Esophagus muscularis mucosa (tissue), 4 donors: ENCODE results near the gene COPG2. TPM values are rescaled to one million over a fixed set of nuclear protein-coding genes. Genes with fewer than 3 reads are reported as not detected.
"Not testable (repeated sequence)": the region's sequence is repeated elsewhere in the genome, so short reads cannot be mapped to it uniquely, and the experiment has no call there.

Experiments
- DNase-seq: peaks from one replicate; pipeline ENCODE4 v3.0.0-alpha.2; 2017; ENCODE audit errors: extremely low spot score
- H3K27ac ChIP-seq, 4 donors: fragments of 200-600 bp; sonication (generic); replicated peaks in 1 of 4; 1 replicate in 3 of 4; 2 replicates in 1 of 4; pipeline ENCODE4 v1.5.1; 2016 to 2019; ENCODE audit warnings: mild to moderate bottlenecking in 1 of 4
- H3K27me3 ChIP-seq, 4 donors: fragments of 200-600 bp; sonication (generic); one replicate each; pipeline versions ENCODE4 v1.5.1 to v1.6.0; 2016 to 2019
- H3K36me3 ChIP-seq, 4 donors: fragments of 200-600 bp; sonication (generic); one replicate each; pipeline ENCODE4 v1.5.1; 2016 to 2019
- H3K4me1 ChIP-seq, 4 donors: fragments of 200-600 bp; sonication (generic); one replicate each; pipeline ENCODE4 v1.5.1; 2016 to 2019
- H3K4me3 ChIP-seq, 4 donors: fragments of 200-600 bp; sonication (generic); 1 replicate in 2 of 4; 2 replicates in 2 of 4; pipeline ENCODE4 v1.5.1; 2016 to 2019; ENCODE audit warnings: mild to moderate bottlenecking in 4 of 4, moderate library complexity in 1 of 4
- H3K9me3 ChIP-seq, 4 donors: fragments of 200-600 bp; sonication (generic); 1 replicate in 3 of 4; 2 replicates in 1 of 4; pipeline ENCODE4 v1.5.1; 2016 to 2019
- EP300 ChIP-seq: sonication (generic); formaldehyde crosslinking; IDR thresholded peaks from one replicate; pipeline ENCODE4 v1.6.1; 2017; ENCODE audit warnings: antibody characterized with exemption
- POLR2A ChIP-seq: fragments of 450-650 bp; IDR thresholded peaks from one replicate; pipeline ENCODE4 v1.6.1; 2017; ENCODE audit warnings: antibody characterized with exemption, moderate library complexity, mild to moderate bottlenecking, low read depth
- POLR2AphosphoS5 ChIP-seq, 2 donors: sonication (generic); formaldehyde crosslinking; IDR thresholded peaks; one replicate each; pipeline ENCODE4 v1.6.1; 2017; ENCODE audit warnings: antibody characterized with exemption in 2 of 2
- WGBS: methylation state at CpG from one replicate; pipeline ENCODE4 v1.1.5; 2018; 5-methylcytosine and 5-hydroxymethylcytosine counted together
- intact Hi-C: fragments of 100-400 bp; cut with DNase I; formaldehyde crosslinking; loops from one replicate; pipeline ENCODE4 v1.15.1; 2023
- total RNA-seq, 4 donors: library from RNA; depleted of rRNA; stranded (reverse); fragments of >200 nt; gene quantifications; one replicate each; pipeline versions ENCODE4 v1.1.0 to v1.2.1, GENCODE V29; 2016
- TF ChIP-seq, protein P1 (sequence below), 3 experiments: fragments of 200-600 bp in 2 of 3; fragments of 450-650 bp in 1 of 3; sonication (generic) in 2 of 3; IDR thresholded peaks; one replicate each; pipeline ENCODE4 v1.5.1; 2017 to 2019; ENCODE audit warnings: antibody characterized with exemption in 3 of 3, mild to moderate bottlenecking in 2 of 3, moderate library complexity in 1 of 3

The COPG2 gene
- total RNA-seq, 4 donors from 2014 or later, result 9.6 to 11.9 (median 10.7) TPM

DNA sequence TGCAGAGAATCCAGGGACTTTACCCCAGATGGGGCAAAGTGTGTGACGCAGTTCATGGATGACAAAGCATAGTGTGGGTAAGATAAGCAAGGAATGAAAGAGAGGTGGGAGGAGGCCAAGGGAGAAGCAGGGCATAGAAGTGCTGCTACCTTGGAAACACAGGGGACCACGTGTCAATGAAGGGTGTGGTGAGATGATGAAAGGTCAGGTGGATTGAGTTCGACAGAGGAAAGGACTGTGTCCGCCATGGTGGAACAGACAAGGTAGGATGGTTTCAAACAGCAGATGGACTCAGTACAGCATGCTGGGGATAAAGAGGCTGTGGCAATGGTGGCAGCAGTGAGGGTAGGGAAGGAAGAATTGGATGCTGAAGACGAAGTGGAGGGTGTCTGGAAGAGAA, 143.9 kb downstream of the COPG2 start:
- Histone ChIP-seq H3K9me3 (no peaks in the 10 kb centered on the region), H3K27ac (no peak overlapping the region), H3K4me3 (no peak overlapping the region), H3K27me3 (no peaks in the 10 kb centered on the region), H3K4me1 (no peaks in the 10 kb centered on the region), H3K36me3 (peaks cover 0 to 27% (median 5%) of the 10 kb centered on the region in 4 donors)
- no peak for DNase-seq
- TF ChIP-seq POLR2AphosphoS5 (IDR thresholded peaks at IDR 0.05) (no peak), POLR2A (no peak), EP300 (no peak)
- TF ChIP-seq, protein P1, sequence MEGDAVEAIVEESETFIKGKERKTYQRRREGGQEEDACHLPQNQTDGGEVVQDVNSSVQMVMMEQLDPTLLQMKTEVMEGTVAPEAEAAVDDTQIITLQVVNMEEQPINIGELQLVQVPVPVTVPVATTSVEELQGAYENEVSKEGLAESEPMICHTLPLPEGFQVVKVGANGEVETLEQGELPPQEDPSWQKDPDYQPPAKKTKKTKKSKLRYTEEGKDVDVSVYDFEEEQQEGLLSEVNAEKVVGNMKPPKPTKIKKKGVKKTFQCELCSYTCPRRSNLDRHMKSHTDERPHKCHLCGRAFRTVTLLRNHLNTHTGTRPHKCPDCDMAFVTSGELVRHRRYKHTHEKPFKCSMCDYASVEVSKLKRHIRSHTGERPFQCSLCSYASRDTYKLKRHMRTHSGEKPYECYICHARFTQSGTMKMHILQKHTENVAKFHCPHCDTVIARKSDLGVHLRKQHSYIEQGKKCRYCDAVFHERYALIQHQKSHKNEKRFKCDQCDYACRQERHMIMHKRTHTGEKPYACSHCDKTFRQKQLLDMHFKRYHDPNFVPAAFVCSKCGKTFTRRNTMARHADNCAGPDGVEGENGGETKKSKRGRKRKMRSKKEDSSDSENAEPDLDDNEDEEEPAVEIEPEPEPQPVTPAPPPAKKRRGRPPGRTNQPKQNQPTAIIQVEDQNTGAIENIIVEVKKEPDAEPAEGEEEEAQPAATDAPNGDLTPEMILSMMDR (IDR thresholded peaks at IDR 0.05), result no peak
- intact Hi-C loops, result no loop called here
- 96% methylated on average over 5 of the region's 5 CpGs for WGBS

- 88% methylated on average over 17 of the region's 17 CpGs for WGBS
- H3K4me3 ChIP-seq, H3K27me3 ChIP-seq, DNase-seq, H3K27ac ChIP-seq, H3K9me3 ChIP-seq, H3K4me1 ChIP-seq, intact Hi-C loops: not testable (repeated sequence)
- peaks cover 0 to 22% (median 7%) of the 10 kb centered on the region in 4 donors for H3K36me3 ChIP-seq
Measured at GRCh38 chr7:130523519-130524125, 144.9 kb downstream of the COPG2 start.

- no peak overlapping the region for H3K27ac ChIP-seq
- intact Hi-C loops, result no loop called here
- H3K4me1 ChIP-seq, result no peaks in the 10 kb centered on the region
- no peak for DNase-seq
- no peaks in the 10 kb centered on the region for H3K9me3 ChIP-seq
- no peaks in the 10 kb centered on the region for H3K27me3 ChIP-seq
- H3K4me3 ChIP-seq, result no peak overlapping the region
- no peak for TF ChIP-seq POLR2A
- no peak for TF ChIP-seq POLR2AphosphoS5 (IDR thresholded peaks at IDR 0.05)
- no peak for TF ChIP-seq EP300
- TF ChIP-seq, protein P1 (IDR thresholded peaks at IDR 0.05), result no peak
- WGBS, result 91% methylated on average over 4 of the region's 4 CpGs
- H3K36me3 ChIP-seq, result peaks cover 0 to 33% (median 11%) of the 10 kb centered on the region in 4 donors
Measured at GRCh38 chr7:130521258-130521951, 147.1 kb downstream of the COPG2 start.

DNA sequence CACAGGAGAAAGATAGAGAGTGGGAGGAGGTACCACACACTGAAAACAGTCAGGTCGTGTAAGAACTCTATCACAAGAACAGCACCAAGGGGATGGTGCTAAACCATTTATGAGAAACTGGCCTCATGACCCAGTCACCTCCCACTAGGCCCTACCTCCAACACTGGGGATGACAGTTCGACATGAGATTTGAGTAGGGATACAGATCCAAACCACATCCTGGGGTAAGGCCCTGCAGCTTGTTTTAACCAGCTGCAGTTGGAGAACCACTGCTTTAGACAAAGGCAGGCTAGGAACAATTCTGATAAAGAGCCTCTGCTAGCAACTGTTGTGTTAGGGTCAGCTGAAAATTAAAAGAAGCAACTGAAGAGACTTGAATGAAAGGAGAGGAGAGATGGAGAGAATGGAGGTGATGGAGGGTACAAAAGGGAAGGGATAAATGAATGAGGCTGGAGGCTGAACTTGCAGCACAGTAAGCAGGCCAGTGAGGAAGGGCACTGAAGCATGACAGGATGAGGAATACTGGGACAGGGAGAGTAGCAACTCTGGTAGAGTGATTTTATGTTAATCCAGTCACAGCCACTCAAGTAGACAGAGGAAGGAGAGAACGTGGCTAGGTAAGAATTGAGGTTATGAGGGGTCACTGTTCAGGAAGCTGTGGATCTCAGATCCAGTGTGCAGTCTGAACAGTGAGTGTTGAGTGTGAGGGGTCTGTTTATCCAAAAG, 153.1 kb downstream of the COPG2 start:
- no peaks in the 10 kb centered on the region for H3K9me3 ChIP-seq
- DNase-seq, result no peak
- TF ChIP-seq EP300 (no peak), POLR2A (no peak), POLR2AphosphoS5 (IDR thresholded peaks at IDR 0.05) (no peak)
- TF ChIP-seq, protein P1 (IDR thresholded peaks at IDR 0.05), result no peak
- H3K27ac ChIP-seq, result no peak overlapping the region
- H3K36me3 ChIP-seq, result peaks cover 0 to 51% (median 11%) of the 10 kb centered on the region in 4 donors
- H3K4me1 ChIP-seq, result no peaks in the 10 kb centered on the region
- no peaks in the 10 kb centered on the region for H3K27me3 ChIP-seq
- 73% methylated on average over 3 of the region's 3 CpGs for WGBS
- intact Hi-C loops, result no loop called here
- no peak overlapping the region for H3K4me3 ChIP-seq

DNA sequence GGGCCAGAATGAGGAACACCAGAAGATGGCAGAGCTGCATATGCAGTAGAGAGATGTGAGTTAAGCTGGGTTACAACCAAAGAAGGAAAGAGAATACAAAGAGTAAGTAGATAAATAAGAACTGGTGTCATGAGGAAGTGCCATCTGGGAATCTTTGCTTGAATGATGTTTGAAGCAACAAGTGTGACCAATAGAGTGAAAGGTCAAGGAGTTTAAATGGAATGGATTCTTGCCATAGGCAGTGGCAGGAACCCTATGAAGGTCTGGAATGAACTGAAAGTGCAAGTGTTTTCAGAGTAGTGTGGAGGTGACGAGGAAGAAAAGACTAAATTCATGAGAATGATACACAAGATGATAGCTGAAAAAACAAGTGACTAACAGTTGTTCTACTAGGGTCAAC, 155.1 kb downstream of the COPG2 start:
- peaks cover 0 to 61% (median 9%) of the 10 kb centered on the region in 4 donors for H3K36me3 ChIP-seq
- no peaks in the 10 kb centered on the region for H3K9me3 ChIP-seq
- intact Hi-C loops, result no loop called here
- no peaks in the 10 kb centered on the region for H3K4me1 ChIP-seq
- no peak for DNase-seq
- H3K4me3 ChIP-seq, result no peak overlapping the region
- no peaks in the 10 kb centered on the region for H3K27me3 ChIP-seq
- TF ChIP-seq POLR2A (no peak), POLR2AphosphoS5 (IDR thresholded peaks at IDR 0.05) (no peak), EP300 (no peak)
- TF ChIP-seq, protein P1 (IDR thresholded peaks at IDR 0.05), result no peak
- no peak overlapping the region for H3K27ac ChIP-seq
- WGBS, result 97% methylated on average over 1 of the region's 1 CpG

DNA sequence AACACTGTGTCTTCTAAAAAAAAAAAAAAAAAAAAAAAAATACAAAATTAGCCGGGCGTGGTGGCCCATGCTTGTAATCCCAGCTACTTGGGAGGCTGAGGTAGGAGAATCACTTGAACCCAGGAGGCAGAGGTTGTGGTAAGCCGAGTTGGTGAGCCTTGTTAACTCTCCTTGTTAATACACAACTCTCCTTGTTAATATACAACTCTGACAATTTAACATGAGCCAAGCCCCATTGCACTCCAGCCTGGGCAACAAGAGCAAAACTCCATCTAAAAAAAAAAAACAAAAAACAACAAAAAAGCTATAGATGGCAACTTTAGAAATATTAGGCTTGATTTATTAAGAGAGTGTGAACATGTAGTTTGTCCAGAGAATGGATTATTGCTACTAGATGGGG, 156.5 kb downstream of the COPG2 start:
- intact Hi-C loops, H3K4me1 ChIP-seq, H3K4me3 ChIP-seq, H3K27ac ChIP-seq, DNase-seq, H3K27me3 ChIP-seq, H3K9me3 ChIP-seq: not testable (repeated sequence)
- WGBS, result 96% methylated on average over 3 of the region's 3 CpGs
- peaks cover 0 to 67% (median 18%) of the 10 kb centered on the region in 4 donors for H3K36me3 ChIP-seq
